GM12878 (cell line): ENCODE measurements around the gene DCAF4L1. TPM values are rescaled to one million over a fixed set of nuclear protein-coding genes. Genes with fewer than 3 reads are reported as not detected.
A peak's percentile ranks its signal among the peaks of the same experiment; 100 is the strongest.

ENCODE experiments used
- ATAC-seq: fragments of 200-7000 bp; cut with Tn5 transposase; 3 replicates; pipeline ENCODE4 v1.9.1; 2020; ENCODE audit warnings: mild to moderate bottlenecking, moderate library complexity
- BruUV-seq: library from RNA; stranded (reverse); fragments of 400-500 nt; replicated peaks from 2 replicates; lab custom pipeline; 2021; lab: Mats Ljungman, UMichigan
- CTCF ChIA-PET: fragments of 300-600 bp; sonication (Branson Sonifier 250); formaldehyde crosslinking; extraction: SDS; loops from one replicate; lab custom pipeline; 2021; ENCODE audit warnings: inconsistent platforms; lab: Yijun Ruan, JAX
- POLR2A ChIA-PET: fragments of 350-600 bp; formaldehyde crosslinking; extraction: SDS; loops from one replicate; lab custom pipeline; 2021; ENCODE audit warnings: inconsistent platforms; lab: Charles Lee
- RAD21 ChIA-PET: fragments of 300-600 bp; sonication (Branson Sonifier 250); formaldehyde crosslinking; loops from one replicate; lab custom pipeline; 2023; ENCODE audit warnings: antibody characterized with exemption; ENCODE audit not compliant: unreplicated experiment; lab: Charles Lee
- SMC1A ChIA-PET: fragments of 300-600 bp; sonication (Branson Sonifier 250); formaldehyde crosslinking; loops from one replicate; lab custom pipeline; 2023; ENCODE audit not compliant: unreplicated experiment, uncharacterized antibody; lab: Charles Lee
- DNase-seq: peaks from one replicate; pipeline ENCODE4 v3.0.0-alpha.2; 2011; ENCODE audit warnings: low read depth, low spot score
- FAIRE-seq: peaks from 3 replicates; lab custom pipeline; 2011; peaks lifted over from hg19 to GRCh38; lab: Jason Lieb, UNC
- H2AFZ ChIP-seq: 2 replicates; pipeline ENCODE4 v1.6.0; 2011; ENCODE audit warnings: low read depth, low read length, control low read depth; ENCODE audit not compliant: control insufficient read depth
- H3K27ac ChIP-seq: 2 replicates; pipeline ENCODE4 v1.5.1; 2011; ENCODE audit warnings: control low read depth; ENCODE audit not compliant: control insufficient read depth, insufficient read depth
- H3K27me3 ChIP-seq, 2 experiments: replicated peaks in 1 of 2; 2 replicates each; pipeline versions ENCODE4 v1.6.0 to v1.6.1; 2011; ENCODE audit warnings: low read length in 1 of 2; ENCODE audit not compliant: control insufficient read depth in 2 of 2, insufficient read depth in 2 of 2
- H3K36me3 ChIP-seq, 2 experiments: 2 replicates each; pipeline ENCODE4 v1.5.1; 2011; ENCODE audit warnings: low read length in 1 of 2; ENCODE audit not compliant: control insufficient read depth in 2 of 2, insufficient read depth in 2 of 2
- H3K4me1 ChIP-seq: 2 replicates; pipeline ENCODE4 v1.6.1; 2011; ENCODE audit warnings: mild to moderate bottlenecking, low read length, moderate library complexity, mixed read lengths; ENCODE audit not compliant: control insufficient read depth, insufficient read depth
- H3K4me2 ChIP-seq: 2 replicates; pipeline ENCODE4 v1.6.0; 2011; ENCODE audit warnings: control low read depth; ENCODE audit not compliant: control insufficient read depth, insufficient read depth
- H3K4me3 ChIP-seq: fragments of 200-600 bp; sonication (generic); 2 replicates; pipeline ENCODE4 v1.5.1; 2016
- H3K79me2 ChIP-seq: 2 replicates; pipeline ENCODE4 v1.6.0; 2011; ENCODE audit warnings: low read length; ENCODE audit not compliant: control insufficient read depth, insufficient read depth
- H3K9ac ChIP-seq: 2 replicates; pipeline ENCODE4 v1.8.0; 2011; ENCODE audit warnings: low read length, control low read depth, mixed read lengths; ENCODE audit not compliant: control insufficient read depth, insufficient read depth
- H3K9me3 ChIP-seq: replicated peaks from 3 replicates; pipeline ENCODE4 v1.5.1; 2011; ENCODE audit warnings: mild to moderate bottlenecking, low read length; ENCODE audit not compliant: control insufficient read depth, insufficient read depth
- H4K20me1 ChIP-seq: 2 replicates; pipeline ENCODE4 v1.6.0; 2011; ENCODE audit not compliant: control insufficient read depth, insufficient read depth
- BCL3 ChIP-seq: IDR thresholded peaks from 2 replicates; pipeline ENCODE4 v1.6.1; 2011; ENCODE audit warnings: borderline replicate concordance, low read depth, mild to moderate bottlenecking, moderate library complexity, low read length; ENCODE audit not compliant: insufficient read depth, poor library complexity, severe bottlenecking
- CHD2 ChIP-seq: IDR thresholded peaks from 2 replicates; pipeline ENCODE4 v1.6.1; 2011; ENCODE audit warnings: low read depth, low read length, improper control_type of control experiment, borderline replicate concordance
- CHD4 ChIP-seq: fragments of 200-600 bp; sonication (generic); IDR thresholded peaks from 2 replicates; pipeline ENCODE4 v1.6.1; 2016; ENCODE audit warnings: mild to moderate bottlenecking
- HDGF ChIP-seq: fragments of 450-650 bp; IDR thresholded peaks from 2 replicates; pipeline ENCODE4 v1.6.1; 2016; ENCODE audit warnings: antibody characterized with exemption
- IKZF2 ChIP-seq, 2 experiments: fragments of 450-650 bp; IDR thresholded peaks; 2 replicates each; pipeline ENCODE4 v1.6.1; 2017; ENCODE audit warnings: mild to moderate bottlenecking in 2 of 2, moderate library complexity in 2 of 2
- MEF2B ChIP-seq: fragments of 450-650 bp; IDR thresholded peaks from 2 replicates; pipeline ENCODE4 v1.6.1; 2018; ENCODE audit warnings: mild to moderate bottlenecking, moderate library complexity; ENCODE audit not compliant: partially characterized antibody, poor library complexity, severe bottlenecking
- MXI1 ChIP-seq: fragments of 150-350 bp; IDR thresholded peaks from 2 replicates; pipeline ENCODE4 v1.6.1; 2011; ENCODE audit warnings: low read depth, mild to moderate bottlenecking, inconsistent platforms, low read length, improper control_type of control experiment
- MYC ChIP-seq: IDR thresholded peaks from 2 replicates; pipeline ENCODE4 v1.6.1; 2011; ENCODE audit warnings: mild to moderate bottlenecking, low read length, moderate library complexity, inconsistent platforms; ENCODE audit not compliant: insufficient read depth, insufficient replicate concordance, insufficient read length, severe bottlenecking
- NFYA ChIP-seq: IDR thresholded peaks from 2 replicates; pipeline ENCODE4 v1.6.1; 2011; ENCODE audit warnings: low read depth, mild to moderate bottlenecking, low read length, improper control_type of control experiment, borderline replicate concordance
- NR2C2 ChIP-seq: IDR thresholded peaks from 2 replicates; pipeline ENCODE4 v1.6.1; 2011; ENCODE audit warnings: borderline replicate concordance, low read depth; ENCODE audit not compliant: control insufficient read depth, insufficient read length
- RCOR1 ChIP-seq: conservative IDR thresholded peaks from 2 replicates; pipeline ENCODE4 v1.6.1; 2012; ENCODE audit warnings: low read depth, low read length, improper control_type of control experiment
- SRF ChIP-seq, 2 experiments: IDR thresholded peaks; 2 replicates each; pipeline ENCODE4 v1.6.1; 2011; ENCODE audit warnings: low read depth in 2 of 2, low read length in 2 of 2, mild to moderate bottlenecking in 1 of 2, moderate library complexity in 1 of 2
- SUZ12 ChIP-seq: fragments of 200-600 bp; sonication (generic); IDR thresholded peaks from one replicate; pipeline ENCODE4 v1.6.1; 2018; ENCODE audit warnings: antibody characterized with exemption, mild to moderate bottlenecking; ENCODE audit not compliant: unreplicated experiment
- WGBS: methylation state at CpG from one replicate; pipeline ENCODE4 v1.1.6; 2016; ENCODE audit warnings: low lambda C conversion rate; ENCODE audit not compliant: insufficient replicate concordance, insufficient coverage; ENCODE audit errors: missing lambda C conversion rate; 5-methylcytosine and 5-hydroxymethylcytosine counted together
- in situ Hi-C: fragments of 300-500 bp; cut with MboI; formaldehyde crosslinking; loops from 9 replicates; pipeline ENCODE4 v1.14.3; 2018; ENCODE audit warnings: mixed read lengths
- intact Hi-C: fragments of 100-400 bp; cut with micrococcal nuclease; formaldehyde crosslinking; loops from one replicate; pipeline ENCODE4 v1.14.2; 2022; ENCODE audit not compliant: unreplicated experiment
- polyA plus RNA-seq, 11 experiments: library from polyadenylated mRNA; depleted of rRNA in 4 of 11; unstranded in 6 of 11; stranded (reverse) in 5 of 11; fragments of >200 nt; fragmentation: Nextera tagmentation in 4 of 11; fragmentation: Illumina TruSeq in 1 of 11; extraction: Ambion mirVana in 4 of 11; extraction: Trizol in 1 of 11; gene quantifications; 1 replicate in 1 of 11; 2 replicates in 10 of 11; pipeline versions ENCODE4 v1.2.1 to v1.2.3, GENCODE V29; 2011 to 2016; ENCODE audit warnings: inconsistent platforms in 2 of 11, missing spikeins in 2 of 11, low read depth in 1 of 11
- total RNA-seq, 4 experiments: library from RNA; depleted of rRNA in 3 of 4; stranded (reverse); fragments of >200 nt in 3 of 4; fragmentation: Illumina TruSeq in 1 of 4; extraction: Trizol in 1 of 4; gene quantifications; 2 replicates each; pipeline versions ENCODE4 v1.2.1 to v1.2.3, GENCODE V29; 2013 to 2021
- TF ChIP-seq, protein P1 (sequence below): IDR thresholded peaks from 2 replicates; pipeline ENCODE4 v1.6.1; 2011; ENCODE audit warnings: mild to moderate bottlenecking, low read depth, low read length, moderate library complexity; ENCODE audit not compliant: insufficient replicate concordance
- TF ChIP-seq, protein P2 (sequence below): fragments of 450-650 bp; IDR thresholded peaks from 2 replicates; pipeline ENCODE4 v1.6.1; 2017; ENCODE audit warnings: low read depth, mild to moderate bottlenecking, moderate library complexity

DCAF4L1 gene
- total and polyA plus RNA-seq, 10 of the 15 experiments (the other 5 are each of a cell fraction or from before 2014, with no cell fraction given), result 0.04 to 0.48 (median 0.18) TPM

GRCh38 chr4:41990365-41991111, 9.0 kb downstream of the DCAF4L1 start, which contains the start of gene SLC30A9 (continued):
- TF ChIP-seq, protein P1, sequence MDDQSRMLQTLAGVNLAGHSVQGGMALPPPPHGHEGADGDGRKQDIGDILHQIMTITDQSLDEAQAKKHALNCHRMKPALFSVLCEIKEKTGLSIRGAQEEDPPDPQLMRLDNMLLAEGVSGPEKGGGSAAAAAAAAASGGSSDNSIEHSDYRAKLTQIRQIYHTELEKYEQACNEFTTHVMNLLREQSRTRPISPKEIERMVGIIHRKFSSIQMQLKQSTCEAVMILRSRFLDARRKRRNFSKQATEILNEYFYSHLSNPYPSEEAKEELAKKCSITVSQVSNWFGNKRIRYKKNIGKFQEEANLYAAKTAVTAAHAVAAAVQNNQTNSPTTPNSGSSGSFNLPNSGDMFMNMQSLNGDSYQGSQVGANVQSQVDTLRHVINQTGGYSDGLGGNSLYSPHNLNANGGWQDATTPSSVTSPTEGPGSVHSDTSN, result no peak
- TF ChIP-seq SUZ12 (no peak), RCOR1 (no peak), CHD4 (no peak), IKZF2 (IDR thresholded peaks at IDR 0.05) (no peak; a peak in 2 of 4 replicates), NR2C2 (no peak), CHD2 (peak; percentile 48; the same call in 1 of the 2 replicates)

- intact Hi-C loops, result loop anchor here (5.0 kb wide), 2 partner anchors 55 to 290 kb away; partner anchors contain the start of gene TMEM33
- H3K9ac ChIP-seq, result no peak overlapping the region
- TF ChIP-seq MEF2B (no peak), MYC (no peak), NFYA (no peak), BCL3 (no peak), MXI1 (no peak), SRF (IDR thresholded peaks at IDR 0.05; ENCODE audit: low read depth in 2 of 2, low read length in 2 of 2) (no peak), HDGF (no peak)
- TF ChIP-seq, protein P2, sequence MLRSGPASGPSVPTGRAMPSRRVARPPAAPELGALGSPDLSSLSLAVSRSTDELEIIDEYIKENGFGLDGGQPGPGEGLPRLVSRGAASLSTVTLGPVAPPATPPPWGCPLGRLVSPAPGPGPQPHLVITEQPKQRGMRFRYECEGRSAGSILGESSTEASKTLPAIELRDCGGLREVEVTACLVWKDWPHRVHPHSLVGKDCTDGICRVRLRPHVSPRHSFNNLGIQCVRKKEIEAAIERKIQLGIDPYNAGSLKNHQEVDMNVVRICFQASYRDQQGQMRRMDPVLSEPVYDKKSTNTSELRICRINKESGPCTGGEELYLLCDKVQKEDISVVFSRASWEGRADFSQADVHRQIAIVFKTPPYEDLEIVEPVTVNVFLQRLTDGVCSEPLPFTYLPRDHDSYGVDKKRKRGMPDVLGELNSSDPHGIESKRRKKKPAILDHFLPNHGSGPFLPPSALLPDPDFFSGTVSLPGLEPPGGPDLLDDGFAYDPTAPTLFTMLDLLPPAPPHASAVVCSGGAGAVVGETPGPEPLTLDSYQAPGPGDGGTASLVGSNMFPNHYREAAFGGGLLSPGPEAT, result no peak
Measured at GRCh38 chr4:41991916-41992767, 10.6 kb downstream of the DCAF4L1 start.

More at GRCh38 chr4:41991916-41992767, 10.6 kb downstream of the DCAF4L1 start:
- Histone ChIP-seq H4K20me1 (no peaks in the 10 kb centered on the region), H3K79me2 (peaks cover 32% of the 10 kb centered on the region), H3K36me3 (no peaks in the 10 kb centered on the region), H3K4me1 (no peaks in the 10 kb centered on the region; the same call in 1 of the 2 replicates), H3K4me3 (peak overlapping the region; percentile 82; the same call in 1 of the 2 replicates), H3K27ac (no peak overlapping the region), H2AFZ (no peak overlapping the region), H3K4me2 (peak overlapping the region; percentile 92), H3K9me3 (no peaks in the 10 kb centered on the region; the same call in 2 of the 3 replicates), H3K27me3 (no peaks in the 10 kb centered on the region)
- WGBS, result 96% methylated on average over 10 of the region's 10 CpGs
- DNase-seq (no peak), FAIRE-seq (no peak), ATAC-seq (no peak)
- in situ Hi-C loops, result no loop called here
- SMC1A ChIA-PET, result interaction anchor here (0.6 to 0.9 kb wide), 3 partner anchors 33 to 655 kb away, joined by 3 read pairs; no protein-coding TSS in a partner anchor
- POLR2A ChIA-PET, result interaction anchor here (0.8 to 1.1 kb wide), 3 partner anchors 13 to 25 kb away, joined by 3 read pairs; no protein-coding TSS in a partner anchor
- CTCF ChIA-PET, result interaction anchor here (1.2 to 1.4 kb wide), 2 partner anchors 24 to 290 kb away, joined by 3 to 4 read pairs; no protein-coding TSS in a partner anchor
- RAD21 ChIA-PET, result interaction anchor here (1.0 kb wide), 1 partner anchor 58 kb away, joined by 3 read pairs; no protein-coding TSS in a partner anchor
- BruUV-seq, result no TSS peak
